NCI-H345 treated with DMSO at 0.1 percent for 48 hours (cell line): Measurements from ENCODE around the gene HNF1A.

Experiments
- DNase-seq: peaks from one replicate; lab custom pipeline; 2025; ENCODE audit not compliant: unreplicated experiment; lab: John Stamatoyannopoulos, UW

Gene HNF1A

DNA sequence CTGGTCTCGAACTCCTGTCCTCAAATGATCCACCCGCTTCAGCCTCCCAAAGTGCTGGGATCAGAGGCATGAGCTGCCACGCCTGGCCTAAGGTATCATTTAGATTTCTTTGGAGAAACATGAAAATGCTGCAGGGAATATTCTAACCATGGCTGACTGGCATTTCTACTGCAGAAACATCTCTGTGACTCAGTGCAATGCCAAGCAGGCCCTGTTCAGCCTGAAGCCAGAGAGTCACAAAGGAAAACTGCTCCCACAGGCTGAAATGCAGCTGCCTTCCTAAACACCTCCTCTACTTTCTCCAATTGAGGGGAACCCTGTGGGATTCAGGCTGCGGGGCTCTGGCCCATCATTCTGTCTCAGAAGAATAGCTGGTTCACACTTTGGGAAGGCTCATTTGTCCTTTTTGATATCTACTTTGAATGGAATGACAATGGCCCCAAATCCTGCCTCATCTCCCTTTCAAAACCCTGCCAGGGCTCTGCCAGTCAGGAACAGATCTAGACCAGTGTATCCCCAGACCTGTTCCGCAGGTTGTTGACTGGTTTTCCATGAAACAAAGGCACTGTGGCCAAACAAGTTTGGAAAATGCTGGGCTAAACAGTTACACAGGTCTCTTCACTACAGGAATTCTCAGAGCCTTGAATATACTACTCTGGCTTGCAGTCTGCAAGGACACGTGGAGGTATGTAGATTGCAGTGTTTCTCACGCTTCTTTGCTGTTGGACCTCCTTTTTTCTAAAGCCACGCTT, 30.2 kb downstream of the HNF1A start:
- no peak for DNase-seq

DNA sequence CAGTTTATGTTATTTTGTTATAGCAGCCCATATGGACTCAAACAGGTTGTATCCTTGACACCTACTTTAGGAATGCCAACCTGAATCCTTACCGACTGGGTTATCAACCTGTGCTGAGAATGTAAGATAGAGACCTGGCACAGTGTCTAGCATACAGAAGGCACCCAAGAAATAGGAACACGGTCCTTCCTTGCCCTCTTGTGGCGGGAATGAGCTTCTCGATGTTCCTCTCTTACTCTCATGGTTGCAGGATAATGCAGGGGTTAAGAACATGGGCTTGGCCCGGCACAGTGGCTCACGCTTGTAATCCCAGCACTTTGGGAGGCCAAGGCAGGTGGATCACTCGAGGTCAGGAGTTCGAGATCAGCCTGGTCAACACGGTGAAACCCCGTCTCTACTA, 31.4 kb downstream of the HNF1A start:
- no peak for DNase-seq

DNA sequence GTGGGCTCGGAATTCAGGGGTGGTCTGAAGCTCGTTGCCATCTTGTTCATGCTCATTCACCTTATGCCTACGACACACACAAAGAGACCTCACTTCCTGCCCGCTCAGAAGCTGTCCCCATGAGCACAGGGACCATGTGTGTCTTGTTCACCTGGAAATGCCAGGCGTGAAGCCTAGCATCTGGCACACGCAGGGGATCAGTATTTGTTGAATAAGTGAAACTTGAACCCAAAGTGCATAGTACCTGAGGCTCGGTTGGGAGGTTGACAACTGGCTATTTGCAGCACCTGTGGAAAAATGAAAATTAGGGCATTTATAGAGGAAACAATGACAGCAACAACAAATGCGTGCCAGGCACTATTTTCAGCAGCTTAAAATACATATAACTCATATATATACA, 32.5 kb downstream of the HNF1A start:
- no peak for DNase-seq

DNA sequence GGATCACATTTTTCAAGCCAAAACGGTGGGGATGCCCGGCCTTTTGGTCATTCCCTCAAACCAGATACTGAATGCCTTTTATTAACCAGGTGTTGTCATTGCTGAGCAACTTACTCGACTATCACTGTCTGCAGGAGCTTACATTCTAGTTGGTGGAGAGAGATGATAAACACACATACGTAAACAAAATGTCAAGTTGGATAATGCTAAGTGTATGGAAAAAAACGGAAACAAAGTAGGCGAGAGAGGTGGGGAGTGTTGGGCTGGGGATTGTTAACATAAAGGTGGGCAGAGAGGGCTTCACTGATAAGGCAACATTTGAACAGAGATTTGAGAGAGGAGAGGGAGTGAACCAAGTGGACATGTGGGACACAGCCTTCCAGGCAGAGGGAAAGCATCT, 33.5 kb downstream of the HNF1A start:
- no peak for DNase-seq

DNA sequence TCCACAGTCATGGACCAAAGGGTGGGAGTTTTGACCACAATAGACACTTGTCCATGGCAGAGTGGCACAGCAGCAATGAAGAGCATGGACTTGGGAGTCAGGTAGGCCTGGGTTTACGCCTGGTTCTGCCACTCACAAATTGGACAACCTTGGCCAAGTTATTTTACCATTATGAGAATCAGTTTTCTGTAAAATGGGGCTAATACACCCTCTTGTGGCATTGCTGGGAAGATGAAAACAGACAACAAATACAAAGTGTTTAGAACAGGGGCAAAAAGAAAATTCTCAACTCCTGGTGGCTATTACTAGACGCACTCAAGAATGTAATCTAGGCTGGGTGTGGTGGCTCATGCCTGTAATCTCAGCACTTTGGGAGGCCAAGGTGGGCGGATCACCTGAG, 35.4 kb downstream of the HNF1A start:
- no peak for DNase-seq

DNA sequence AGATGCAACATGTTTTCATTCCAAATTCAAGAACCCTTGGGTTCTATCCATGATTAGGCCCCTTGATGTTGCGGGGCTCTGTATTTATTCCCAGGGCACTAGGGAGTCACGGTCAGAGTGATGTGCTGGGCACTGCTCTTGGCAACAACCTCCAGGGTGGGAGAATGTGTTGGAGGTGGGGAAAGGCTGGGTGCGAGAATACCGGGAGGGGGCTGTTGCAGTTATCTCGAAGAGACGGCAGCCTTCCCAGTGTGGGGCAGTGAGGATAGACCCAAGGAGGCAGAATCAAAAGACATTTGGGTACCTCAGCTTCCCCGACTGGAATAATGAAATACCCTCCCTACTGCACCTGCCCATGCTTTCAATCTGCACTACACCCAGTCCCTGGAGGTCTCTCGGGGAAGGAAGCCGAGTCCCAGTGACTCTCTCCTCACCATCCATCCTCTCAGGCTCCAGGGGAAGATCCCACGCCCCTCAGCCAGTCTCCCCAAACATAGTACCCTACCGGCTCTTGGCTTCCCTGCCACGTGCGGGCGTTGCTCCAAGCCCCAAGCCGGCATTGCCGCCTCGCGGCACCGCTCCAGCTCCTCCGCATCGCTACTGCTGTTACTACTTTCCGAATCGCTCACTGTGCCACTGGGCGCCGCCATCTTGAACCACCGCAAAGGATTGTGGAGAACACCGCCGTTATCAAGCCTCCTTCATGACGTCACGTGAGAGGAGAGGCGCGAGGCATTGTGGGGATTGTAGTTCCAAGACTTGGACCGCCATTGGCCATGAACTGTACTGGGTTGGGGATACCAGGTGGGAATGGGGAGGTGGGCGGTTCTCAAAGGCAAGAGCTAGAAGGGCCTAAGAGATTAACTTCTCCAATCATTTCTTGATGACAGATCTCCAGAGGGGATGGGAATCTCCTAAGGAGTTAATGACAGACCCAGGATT, 37.8 kb downstream of the HNF1A start, which contains the start of gene C12orf43:
TSS of gene C12orf43 (minus strand) at position 663 of the 942 bp plus-strand sequence. CDS start at position 650, 13 bp downstream.
- DNase-seq, result peak; percentile 89

DNA sequence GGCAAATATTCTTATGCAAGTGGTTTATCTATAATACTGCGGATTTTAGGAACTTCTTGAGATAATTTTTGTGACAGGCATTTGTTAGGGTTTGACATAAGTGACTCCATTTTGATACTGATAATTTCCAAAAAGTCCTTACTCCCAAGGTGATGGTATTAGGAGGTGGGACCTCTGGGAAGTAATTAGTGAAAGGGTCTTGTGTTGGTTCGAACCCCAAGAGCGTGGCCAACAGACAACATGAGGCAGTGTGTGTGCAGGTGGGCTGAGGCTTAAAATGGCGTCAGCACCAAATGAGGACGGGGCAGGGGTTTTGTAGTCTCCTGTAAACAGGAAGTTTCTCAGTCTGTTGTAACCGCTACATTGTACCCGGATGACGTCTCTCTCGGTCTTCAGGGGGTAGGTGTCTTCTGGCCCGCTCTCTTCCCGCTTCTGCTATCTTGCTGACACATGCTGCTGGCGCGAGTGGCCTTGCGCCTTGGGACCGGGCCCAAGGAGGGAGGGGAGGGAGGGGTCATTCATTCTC, 39.7 kb downstream of the HNF1A start:
- DNase-seq, result no peak

DNA sequence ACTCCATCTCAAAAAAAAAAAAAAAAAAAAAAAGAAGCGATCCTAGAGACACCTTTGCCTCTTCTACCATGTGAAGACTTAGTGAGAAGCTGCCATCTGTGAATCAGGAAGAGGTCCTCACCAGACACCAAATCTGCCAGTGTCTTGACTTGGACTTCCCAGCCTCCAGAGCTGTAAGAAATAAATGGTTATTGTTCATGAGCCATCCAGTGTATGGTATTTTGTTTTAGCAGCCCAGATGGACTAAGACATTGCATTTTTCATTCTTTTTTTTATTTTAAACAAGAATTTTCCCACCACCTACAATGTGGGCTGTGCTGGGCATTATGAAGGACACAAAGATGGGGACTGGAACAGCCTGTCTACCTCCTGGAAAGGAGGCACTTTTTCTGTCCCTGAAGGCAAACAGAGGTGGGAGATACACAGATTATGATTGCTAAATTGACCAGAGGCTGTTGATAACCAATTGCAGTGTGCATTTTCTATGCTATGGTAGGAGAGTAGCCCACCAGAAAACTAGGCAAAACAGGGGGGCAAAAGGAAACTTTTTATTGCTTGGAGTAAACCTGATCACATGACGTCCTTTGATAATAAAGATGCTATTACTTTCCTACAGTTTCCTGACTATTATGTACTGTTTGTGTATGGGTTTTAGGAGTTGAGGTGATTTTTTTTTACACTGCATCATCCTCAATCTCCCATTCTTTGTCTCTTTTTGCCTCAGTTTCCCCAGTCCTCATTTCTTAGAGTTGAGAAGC, 40.7 kb downstream of the HNF1A start:
- DNase-seq, result no peak

DNA sequence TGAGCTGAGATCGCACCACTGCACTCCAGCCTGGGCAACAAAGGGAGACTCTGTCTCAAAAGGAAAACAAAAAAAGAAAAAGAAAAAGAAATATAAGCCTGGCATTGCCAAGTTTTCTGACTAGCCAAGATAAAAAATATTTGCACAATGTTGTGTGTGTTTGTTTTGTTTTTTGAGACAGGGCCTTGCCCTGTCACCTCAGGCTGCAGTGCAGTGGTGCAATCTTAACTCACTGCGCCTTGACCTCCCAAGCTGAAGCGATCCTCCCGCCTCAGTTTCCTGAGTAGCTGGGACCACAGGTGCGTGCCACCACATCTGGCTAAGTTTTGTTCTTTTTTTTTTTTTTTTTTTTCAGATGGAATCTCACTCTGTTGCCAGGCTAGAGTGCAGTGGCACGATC, 43.4 kb downstream of the HNF1A start:
- no peak for DNase-seq

DNA sequence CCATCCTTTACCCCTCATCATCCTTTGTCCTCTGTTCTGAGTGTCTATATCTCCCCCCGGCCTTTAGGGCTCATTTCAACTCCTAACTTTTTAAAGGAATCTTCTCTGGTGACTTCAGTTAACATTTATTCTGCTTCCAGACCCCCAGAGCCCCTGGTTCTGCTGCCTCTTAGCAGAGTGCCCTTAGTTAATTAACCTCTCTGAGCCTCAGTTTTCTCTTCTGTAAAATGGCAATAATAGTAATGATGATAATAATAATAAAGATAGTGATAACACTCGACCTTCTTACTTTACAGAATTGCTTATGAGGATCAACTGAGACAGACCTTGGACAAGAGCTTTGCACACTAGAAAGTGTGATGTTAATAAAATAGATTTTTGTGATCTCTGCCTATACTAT, 44.4 kb downstream of the HNF1A start:
- no peak for DNase-seq

DNA sequence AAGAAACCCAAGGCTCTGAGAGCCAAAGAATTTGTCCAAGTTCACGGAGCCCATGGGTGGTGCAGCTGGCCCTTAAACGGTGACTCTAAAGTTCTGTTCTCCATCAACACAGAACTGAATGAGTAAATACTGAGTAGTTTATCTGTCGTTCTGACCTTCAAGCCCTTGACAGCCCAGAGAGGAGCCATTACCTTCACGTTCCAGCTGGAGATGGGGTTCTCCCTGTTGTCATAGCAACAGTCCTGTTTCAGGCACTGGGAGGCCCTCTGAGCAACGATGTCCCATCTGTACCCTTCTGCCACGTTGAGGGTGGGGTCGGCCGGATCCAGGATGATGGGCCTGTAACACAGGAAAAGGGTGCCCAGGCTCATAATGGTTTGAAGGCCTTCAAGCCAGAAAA, 45.5 kb downstream of the HNF1A start:
- DNase-seq, result no peak

DNA sequence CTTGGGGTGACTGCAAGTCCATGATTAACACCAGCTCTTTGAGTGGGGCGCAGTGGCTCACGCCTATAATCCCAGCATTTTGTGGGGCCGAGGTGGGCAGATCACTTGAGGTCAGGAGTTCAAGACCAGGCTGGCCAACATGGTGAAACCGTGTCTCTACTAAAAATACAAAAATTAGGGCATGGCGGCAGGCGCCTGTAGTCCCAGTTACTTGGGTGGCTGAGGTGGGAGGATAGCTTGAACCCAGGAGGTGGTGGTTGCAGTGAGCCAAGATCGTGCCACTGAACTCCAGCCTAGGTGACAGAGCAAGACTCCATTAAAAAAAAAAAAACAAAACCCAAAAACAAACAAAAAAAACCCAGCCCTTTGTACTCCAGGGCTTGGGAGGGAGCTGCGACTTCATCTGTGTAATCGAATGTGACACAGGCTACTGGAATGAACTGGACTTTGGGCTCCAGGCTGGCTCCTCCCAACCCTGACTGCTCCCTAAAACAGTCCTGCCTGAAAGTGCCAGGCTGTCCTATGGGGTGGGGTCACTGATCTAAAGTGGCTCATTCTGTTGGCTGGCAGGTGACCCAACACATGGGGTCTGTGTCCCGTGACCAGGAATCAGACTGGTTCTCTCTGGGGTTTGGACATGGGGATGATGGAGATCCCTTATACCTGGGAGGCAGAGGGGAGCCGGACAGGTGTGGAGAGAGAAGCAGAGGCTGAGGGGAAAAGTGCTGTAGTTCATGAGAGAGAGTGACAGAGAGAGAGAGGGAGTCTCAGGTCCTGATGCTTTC, 47.3 kb downstream of the HNF1A start:
- no peak for DNase-seq

DNA sequence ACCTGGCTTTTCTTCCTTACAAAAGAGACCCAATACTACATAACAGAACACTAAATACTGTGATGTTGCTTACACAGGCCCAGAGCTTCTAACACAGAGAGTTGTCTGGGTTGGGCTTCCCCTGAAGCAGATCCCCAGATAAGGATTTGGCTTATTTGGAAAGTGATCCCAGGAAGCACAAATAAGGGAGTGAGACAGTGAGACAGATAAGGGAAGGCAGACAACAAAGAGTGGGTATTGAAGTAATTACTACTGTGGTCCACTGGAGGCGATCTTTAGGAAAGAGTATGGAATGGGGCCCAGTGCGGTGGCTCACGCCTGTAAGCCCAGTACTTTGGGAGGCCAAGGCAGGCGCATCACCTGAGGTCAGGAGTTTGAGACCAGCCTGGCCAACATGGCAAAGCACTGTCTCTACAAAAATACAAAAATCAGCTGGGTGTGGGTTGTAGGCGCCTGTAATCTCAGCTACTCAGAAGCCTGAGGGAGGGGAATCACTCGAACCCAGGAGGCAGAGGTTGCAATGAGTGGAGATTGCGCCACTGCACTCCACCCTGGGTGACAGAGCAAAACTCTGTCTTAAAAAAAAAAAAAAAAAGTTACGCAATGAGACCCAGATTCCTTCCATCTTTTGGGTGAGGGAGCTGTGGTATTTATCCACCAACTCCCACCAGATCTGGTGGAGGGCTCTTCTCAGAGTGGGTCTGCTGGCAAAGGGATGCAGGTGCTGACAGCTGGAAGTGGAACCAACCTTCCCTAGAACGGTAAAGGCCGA, 48.1 kb downstream of the HNF1A start:
- no peak for DNase-seq

DNA sequence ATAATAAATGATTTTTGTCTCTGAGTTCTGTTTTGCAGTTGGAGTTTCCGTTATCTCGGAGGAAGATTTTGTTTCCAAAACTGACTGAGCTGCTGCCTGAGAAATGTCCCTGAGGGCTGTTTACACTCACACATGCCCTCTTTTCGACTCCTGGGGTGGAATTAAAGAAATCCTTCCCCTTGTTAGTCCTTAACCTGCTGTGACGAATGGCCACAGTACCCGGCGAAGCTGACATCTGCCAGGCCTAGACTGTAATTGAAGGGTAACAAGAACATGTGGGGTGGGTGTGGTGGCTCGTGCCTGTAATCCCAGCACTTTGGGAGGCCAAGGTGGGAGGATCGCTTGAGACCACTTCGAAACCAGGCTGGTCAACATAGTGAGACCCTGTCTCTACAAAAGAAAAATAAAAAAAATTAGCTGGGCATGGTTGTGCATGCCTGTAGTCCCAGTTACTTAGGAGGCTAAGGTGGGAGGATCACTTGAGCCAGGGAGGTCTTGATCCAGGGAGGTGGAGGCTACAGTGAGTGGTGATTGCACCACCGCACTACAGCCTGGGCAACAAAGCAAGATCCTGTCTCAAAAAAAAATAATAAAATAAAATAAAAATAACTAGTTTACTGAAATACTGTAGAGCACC, 52.4 kb downstream of the HNF1A start:
- DNase-seq, result no peak

DNA sequence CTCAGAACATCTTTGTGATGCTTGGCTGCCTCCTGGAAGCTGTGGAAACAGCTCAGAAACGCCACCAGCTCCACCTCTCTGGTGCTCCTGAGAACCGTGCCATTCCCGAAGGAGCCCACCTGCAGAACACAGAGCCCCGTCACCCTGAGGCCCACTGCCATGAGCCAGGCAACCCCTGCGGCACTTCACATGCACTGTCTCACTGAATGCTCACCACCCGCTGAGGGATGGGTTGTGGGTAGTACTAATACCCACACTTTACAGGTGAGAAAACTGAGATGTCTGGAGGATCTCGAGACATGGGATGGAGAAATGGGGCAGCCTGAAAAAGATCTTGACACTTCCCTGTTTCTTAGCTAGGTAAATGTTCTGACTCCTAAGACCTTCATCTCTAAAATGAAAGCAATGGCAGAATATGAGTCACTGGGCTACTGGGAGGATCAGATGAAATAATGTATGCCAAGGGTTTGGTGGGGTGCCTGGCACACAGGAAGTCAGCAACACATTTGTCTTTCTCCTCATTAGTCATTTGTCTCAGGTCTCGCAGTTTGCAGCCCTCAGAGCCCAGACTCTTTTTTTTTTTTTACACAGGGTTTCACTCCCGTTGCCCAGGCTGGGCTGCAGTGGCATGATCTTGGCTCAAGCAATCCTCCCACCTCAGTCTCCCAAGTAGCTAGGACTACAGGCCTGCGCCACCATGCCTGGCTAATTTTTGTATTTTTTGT, 55.4 kb downstream of the HNF1A start:
- DNase-seq, result no peak

DNA sequence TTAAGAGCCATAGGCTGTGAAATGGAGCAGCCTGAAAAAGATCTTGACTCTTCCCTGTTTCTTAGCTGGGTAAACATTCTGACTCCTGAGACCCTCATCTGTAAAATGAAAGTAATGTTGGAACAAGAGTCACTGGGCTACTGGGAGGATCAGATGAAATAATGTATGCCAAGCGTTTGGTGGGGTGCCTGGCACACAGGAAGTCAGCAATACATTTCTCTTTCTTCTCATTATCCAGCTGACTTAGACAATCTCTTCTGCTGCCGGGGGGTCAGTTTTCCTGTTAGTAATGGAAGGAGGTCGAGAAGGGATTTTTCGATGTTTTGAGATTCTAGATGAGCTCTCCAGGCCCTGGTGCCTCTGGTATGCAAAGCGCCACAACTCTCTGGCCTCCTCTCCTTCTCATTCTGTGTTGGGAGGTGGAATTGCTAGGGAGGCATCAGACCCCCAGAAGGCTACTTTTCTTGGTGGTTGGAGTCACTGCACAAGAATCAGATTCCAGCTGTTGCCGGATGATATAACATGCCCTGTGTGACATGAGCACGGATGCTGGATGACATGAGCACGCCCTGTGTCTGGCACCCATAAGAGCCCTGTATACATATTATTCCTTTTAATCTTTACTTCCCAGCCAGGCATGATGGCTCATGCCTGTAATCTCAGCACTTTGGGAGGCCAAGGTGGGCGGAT, 56.4 kb downstream of the HNF1A start:
- DNase-seq, result no peak

DNA sequence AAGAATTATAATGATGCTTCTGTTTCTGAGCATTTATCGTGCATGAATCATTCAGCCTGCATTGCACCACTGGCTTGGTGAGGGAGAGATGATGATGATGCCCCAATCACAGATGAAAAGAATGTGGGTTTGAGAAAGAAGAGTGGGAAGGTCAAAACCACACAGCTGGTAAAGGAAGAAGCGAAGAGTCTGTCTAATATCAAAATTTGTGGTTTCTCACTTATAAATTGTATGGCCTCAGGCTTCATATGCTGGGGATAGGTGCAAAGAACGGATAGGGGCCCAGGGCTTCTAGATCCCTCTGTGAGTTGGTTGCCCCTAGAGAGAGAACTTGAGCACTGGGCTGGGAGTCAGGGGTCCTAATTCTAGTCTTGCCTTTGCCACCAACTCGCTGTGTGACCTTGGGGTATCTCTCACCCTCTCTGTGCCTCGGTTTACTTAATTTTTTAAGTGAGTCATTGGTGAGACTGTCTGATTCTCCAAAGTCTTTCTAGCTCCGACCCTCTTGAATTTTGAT, 58.5 kb downstream of the HNF1A start:
- no peak for DNase-seq
